ENCODE measurements around the gene PGC.
A peak's percentile ranks its signal among the peaks of the same experiment; 100 is the strongest.

The PGC gene

GRCh38 chr6:41746107-41746506, 1.1 kb downstream of the PGC start:
- DNase-seq (ENCODE audit: low spot score), result no peak

- DNase-seq (ENCODE audit: low spot score), result no peak
These were observed 2.9 kb downstream of the PGC start for GRCh38 chr6:41744236-41744787.

- no peak for DNase-seq (ENCODE audit: low spot score)
These were observed 3.6 kb downstream of the PGC start for GRCh38 chr6:41743406-41744235.

GRCh38 chr6:41741625-41742490, 5.3 kb downstream of the PGC start:
- no peak for DNase-seq (ENCODE audit: low spot score)

GRCh38 chr6:41740366-41741162, 6.6 kb downstream of the PGC start:
- DNase-seq (ENCODE audit: low spot score), result no peak

DNA sequence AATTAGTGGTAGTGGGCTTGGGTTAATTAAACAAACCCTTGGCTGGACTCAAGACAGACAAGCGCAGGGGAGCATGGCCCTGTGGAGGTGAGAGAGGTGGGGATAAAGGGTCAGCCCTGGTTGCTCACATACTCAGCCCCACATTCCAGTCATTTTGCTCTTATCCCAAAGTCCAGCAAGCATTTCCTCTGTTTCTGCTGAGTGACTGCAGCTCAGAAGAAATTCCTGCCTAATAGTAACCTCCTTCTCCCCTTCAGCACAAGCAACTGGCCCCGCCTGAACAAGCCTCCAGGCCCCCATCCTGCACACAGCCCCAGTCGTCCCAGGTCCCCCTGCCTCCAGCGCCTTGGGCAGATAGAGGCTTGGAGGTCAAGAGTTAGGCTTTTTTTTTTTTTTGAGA, 8.2 kb downstream of the PGC start:
- no peak for DNase-seq (ENCODE audit: low spot score)

DNA sequence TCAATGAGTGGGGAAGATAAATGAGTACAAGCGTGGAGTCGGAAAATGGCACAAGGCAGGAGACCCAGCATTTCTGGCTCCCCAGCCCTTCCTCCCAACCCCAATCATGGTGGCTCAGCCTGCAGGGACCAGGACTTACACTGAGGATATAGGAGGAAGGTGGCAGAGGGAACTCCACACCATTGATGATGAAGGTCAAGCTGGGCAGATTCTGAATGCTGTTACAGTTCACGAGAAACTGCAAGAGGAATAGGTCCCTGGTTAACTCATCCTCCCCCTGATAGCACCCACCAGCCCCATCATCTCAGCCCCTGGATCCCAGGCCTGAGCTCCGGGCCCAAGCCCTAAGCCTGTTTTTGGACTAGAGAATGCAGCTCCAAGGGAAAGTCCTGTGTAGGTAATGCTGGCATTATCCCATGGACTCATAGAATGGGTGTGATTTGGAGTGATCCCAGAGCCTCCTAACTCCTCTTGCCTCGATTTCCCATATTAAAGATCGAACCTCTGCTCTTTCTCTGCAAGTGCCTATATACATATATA, 9.5 kb downstream of the PGC start:
- no peak for DNase-seq (ENCODE audit: low spot score)

DNA sequence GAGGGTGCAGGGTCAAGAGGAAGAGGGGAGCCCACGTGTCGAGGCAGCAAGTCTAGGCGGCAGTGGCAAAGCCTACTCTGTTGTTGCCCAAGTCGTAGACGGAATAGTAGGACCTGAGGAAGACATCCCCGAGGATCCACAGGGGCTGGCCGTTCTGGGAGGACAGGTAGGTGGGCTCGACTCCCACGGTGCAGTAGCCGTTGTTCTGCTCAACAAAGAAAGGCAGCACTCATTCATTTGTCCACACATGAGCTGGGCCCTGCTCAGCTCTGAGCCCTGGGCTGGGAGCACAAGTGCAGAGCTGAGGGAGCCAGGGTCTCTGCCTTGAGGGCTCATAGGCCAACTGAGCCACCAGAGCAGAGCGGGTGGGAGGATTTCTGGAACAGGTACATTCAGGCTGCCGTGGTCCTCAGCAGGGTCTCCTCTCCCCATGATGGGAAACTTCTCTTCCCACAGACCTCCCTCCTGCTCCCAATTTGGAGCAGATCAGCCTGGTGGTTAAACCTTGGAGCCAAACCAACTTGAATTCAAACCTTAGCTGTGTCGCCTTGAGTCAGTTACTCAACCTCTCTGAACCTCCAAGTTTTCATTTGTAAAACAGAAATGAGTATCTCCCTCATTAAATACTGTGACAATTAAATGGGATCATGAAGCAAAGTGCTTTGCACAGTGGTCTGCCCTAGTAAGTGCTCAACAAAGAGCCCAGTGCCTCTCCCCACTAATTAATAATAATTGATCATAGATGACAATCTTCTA, 10.2 kb downstream of the PGC start:
- DNase-seq (ENCODE audit: low spot score), result no peak

DNA sequence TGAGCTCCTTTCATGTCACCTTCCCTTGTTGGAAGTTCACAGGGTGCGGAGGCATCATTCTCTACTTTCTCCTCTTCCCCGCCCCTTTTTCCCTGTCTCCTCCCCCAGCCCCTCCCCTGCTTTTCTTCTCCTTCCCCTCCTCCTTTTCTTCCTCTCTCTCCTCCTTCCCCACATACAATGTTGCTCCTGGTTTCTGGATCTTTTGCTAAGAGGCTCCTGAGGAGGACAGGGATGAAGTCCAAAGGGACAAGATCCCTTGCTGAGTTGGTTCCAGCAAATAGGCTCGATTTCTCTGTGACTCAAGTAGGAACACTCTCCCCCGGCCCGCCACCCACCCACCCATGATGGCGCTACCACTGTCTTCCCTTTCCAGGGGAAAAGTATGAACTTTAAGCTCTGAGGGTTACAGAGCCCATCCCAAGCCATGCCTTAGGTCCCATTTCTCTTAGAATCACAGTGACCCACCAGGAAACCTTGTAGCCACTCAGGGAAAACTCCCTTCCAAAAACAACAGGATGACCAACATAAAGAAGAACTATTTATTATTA, 10.9 kb downstream of the PGC start:
- no peak for DNase-seq (ENCODE audit: low spot score)

GRCh38 chr6:41735427-41736185, 11.6 kb downstream of the PGC start, which contains the start of gene TFEB:
Gene TFEB, minus strand, starts transcription at chr6:41735608. Its CDS starts 44,395 bp downstream, at chr6:41691213.
- DNase-seq (ENCODE audit: low spot score), result peak; percentile 97

- DNase-seq (ENCODE audit: low spot score), result peak; percentile 83
These were observed 12.4 kb downstream of the PGC start for GRCh38 chr6:41734666-41735426.

- DNase-seq (ENCODE audit: low spot score), result peak; percentile 81
These were observed 13.2 kb downstream of the PGC start for GRCh38 chr6:41733707-41734665.

- DNase-seq (ENCODE audit: low spot score), result no peak
These were observed 13.9 kb downstream of the PGC start for GRCh38 chr6:41733360-41733706.

- DNase-seq (ENCODE audit: low spot score), result no peak
These were observed 14.4 kb downstream of the PGC start for GRCh38 chr6:41732591-41733359.

GRCh38 chr6:41732149-41732548, 15.0 kb downstream of the PGC start:
- no peak for DNase-seq (ENCODE audit: low spot score)

DNA sequence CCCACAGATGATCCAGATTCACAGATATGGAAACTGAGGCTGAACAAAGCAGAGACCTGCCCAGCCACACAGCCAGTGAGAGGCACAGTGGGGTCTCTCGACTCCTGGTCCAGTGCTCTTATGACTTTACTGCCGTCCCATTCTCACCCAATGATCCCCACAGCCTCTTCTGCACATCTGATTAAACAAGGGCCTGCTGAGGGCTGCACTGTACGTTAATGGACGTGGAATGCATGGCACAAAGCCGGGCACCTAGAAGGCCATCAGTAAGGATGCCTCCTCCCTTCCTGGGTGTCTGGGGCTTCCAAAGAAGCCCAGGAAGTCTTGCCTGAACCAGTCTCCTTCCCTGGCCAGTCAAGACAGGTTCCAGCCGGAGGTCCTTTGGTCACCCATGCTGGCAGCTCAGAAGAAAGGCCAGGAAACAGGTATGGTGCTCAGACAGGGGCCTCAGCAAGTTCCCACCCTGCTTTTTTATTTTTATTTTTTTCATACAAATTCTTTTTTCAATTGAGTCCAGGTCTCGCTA, 15.6 kb downstream of the PGC start:
- DNase-seq (ENCODE audit: low spot score), result no peak

All from AG08395 (cell line).